ENCODE results near the gene GJD3.

- no peak for TF ChIP-seq CTCF (IDR thresholded peaks at IDR 0.05; ENCODE audit: insufficient read depth, low read length)
- TF ChIP-seq GABPA (IDR thresholded peaks at IDR 0.05; ENCODE audit: low read depth), result no peak
- no peak for TF ChIP-seq POLR2AphosphoS5 (IDR thresholded peaks at IDR 0.05; ENCODE audit: low read depth)
- no peak for TF ChIP-seq REST (IDR thresholded peaks at IDR 0.05; ENCODE audit: insufficient replicate concordance, low read depth)
Observed at GRCh38 chr17:40352779-40353394, 11.7 kb downstream of the GJD3 start.
